IPS-NIHi7 (cell line): ENCODE measurements around the gene SYNGR1.

Experiments used
- DNase-seq: peaks from one replicate; pipeline ENCODE4 v3.0.0; 2012; ENCODE audit warnings: mixed read lengths; ENCODE audit errors: extremely low spot score

SYNGR1 gene

GRCh38 chr22:39368461-39368911 is 18.7 kb downstream of the SYNGR1 start:
- DNase-seq = no peak

GRCh38 chr22:39369186-39369585 is 19.4 kb downstream of the SYNGR1 start:
- no peak for DNase-seq

- no peak for DNase-seq
These were observed 19.8 kb downstream of the SYNGR1 start for GRCh38 chr22:39369586-39369985.

GRCh38 chr22:39371732-39372131 is 21.9 kb downstream of the SYNGR1 start:
- DNase-seq = no peak

- peak; percentile 49 for DNase-seq
These were observed 24.4 kb downstream of the SYNGR1 start for GRCh38 chr22:39374191-39374590.

- no peak for DNase-seq
These were observed 25.0 kb downstream of the SYNGR1 start for GRCh38 chr22:39374801-39375200.

GRCh38 chr22:39375646-39376045 is 25.9 kb downstream of the SYNGR1 start:
- no peak for DNase-seq

GRCh38 chr22:39379756-39380730 is 30.3 kb downstream of the SYNGR1 start:
- DNase-seq = no peak

GRCh38 chr22:39381009-39381755 is 31.4 kb downstream of the SYNGR1 start:
- no peak for DNase-seq

GRCh38 chr22:39381930-39382329 is 32.1 kb downstream of the SYNGR1 start:
- DNase-seq = no peak

- DNase-seq = no peak
These were observed 32.6 kb downstream of the SYNGR1 start for GRCh38 chr22:39382410-39382809.

- no peak for DNase-seq
These were observed 34.2 kb downstream of the SYNGR1 start for GRCh38 chr22:39383841-39384625.

- peak; percentile 73 for DNase-seq
These were observed 35.1 kb downstream of the SYNGR1 start for GRCh38 chr22:39384750-39385480.

- peak; percentile 100 for DNase-seq
These were observed 38.6 kb downstream of the SYNGR1 start for GRCh38 chr22:39388261-39389011.

GRCh38 chr22:39389420-39389819 is 39.6 kb downstream of the SYNGR1 start:
- no peak for DNase-seq

- DNase-seq = no peak
These were observed 42.7 kb downstream of the SYNGR1 start for GRCh38 chr22:39392341-39392948.

GRCh38 chr22:39395936-39396796 is 46.4 kb downstream of the SYNGR1 start:
- no peak for DNase-seq

- no peak for DNase-seq
These were observed 47.0 kb downstream of the SYNGR1 start for GRCh38 chr22:39396797-39397195.

GRCh38 chr22:39401301-39401631 is 51.5 kb downstream of the SYNGR1 start:
- no peak for DNase-seq
